Ovary (tissue), 9 donors: ENCODE results near the gene ACTL6B. TPM values are rescaled to one million over a fixed set of nuclear protein-coding genes. Genes with fewer than 3 reads are reported as not detected.
"Not testable (repeated sequence)": the region's sequence is repeated elsewhere in the genome, so short reads cannot be mapped to it uniquely, and the experiment has no call there.

ENCODE experiments used
- DNase-seq, 5 donors: peaks; one replicate each; pipeline ENCODE4 v3.0.0-alpha.2; 2019 to 2020
- H3K27ac ChIP-seq, 2 donors: fragments of 200-600 bp; one replicate each; pipeline versions ENCODE4 v1.5.1 to v1.8.0; 2019 to 2022
- H3K27me3 ChIP-seq: fragments of 200-600 bp; one replicate; pipeline ENCODE4 v1.8.0; 2022
- H3K36me3 ChIP-seq: fragments of 200-600 bp; sonication (generic); one replicate; pipeline ENCODE4 v1.5.1; 2019
- H3K4me1 ChIP-seq: one replicate; pipeline ENCODE4 v1.8.1; 2013; ENCODE audit warnings: mild to moderate bottlenecking, moderate library complexity; ENCODE audit not compliant: insufficient read depth
- H3K4me3 ChIP-seq: fragments of 200-600 bp; sonication (generic); one replicate; pipeline ENCODE4 v1.5.1; 2017
- H3K9me3 ChIP-seq, 2 donors: fragments of 200-600 bp in 1 of 2; sonication (generic) in 1 of 2; one replicate each; pipeline versions ENCODE4 v1.5.1 to v1.8.1; 2013 to 2019; ENCODE audit warnings: mild to moderate bottlenecking in 1 of 2, moderate library complexity in 1 of 2
- CTCF ChIP-seq, 3 donors: fragments of 450-650 bp in 2 of 3; fragments of 200-600 bp in 1 of 3; IDR thresholded peaks; one replicate each; pipeline versions ENCODE4 v1.5.1 to v1.8.0; 2016 to 2022; ENCODE audit warnings: antibody characterized with exemption in 3 of 3, mild to moderate bottlenecking in 1 of 3
- EP300 ChIP-seq: sonication (generic); formaldehyde crosslinking; IDR thresholded peaks from one replicate; pipeline ENCODE4 v1.6.1; 2017; ENCODE audit warnings: antibody characterized with exemption
- POLR2A ChIP-seq: fragments of 450-650 bp; IDR thresholded peaks from one replicate; pipeline ENCODE4 v1.6.1; 2017; ENCODE audit warnings: antibody characterized with exemption, mild to moderate bottlenecking, moderate library complexity
- WGBS, 3 donors: extraction: QIAGEN DNeasy Blood & Tissue Kit in 1 of 3; methylation state at CpG; one replicate each; pipeline versions ENCODE4 v1.1.5 to v1.1.7; 2013 to 2017; 5-methylcytosine and 5-hydroxymethylcytosine counted together
- intact Hi-C, 4 donors: fragments of 100-400 bp; cut with DNase I; formaldehyde crosslinking; loops; one replicate each; pipeline versions ENCODE4 v1.11.0 to v1.15.1; 2022 to 2023
- polyA plus RNA-seq, 2 donors: library from polyadenylated mRNA; stranded (reverse); fragments of 200-250 nt in 1 of 2; fragments of 350-450 nt in 1 of 2; fragmentation: Illumina TruSeq in 1 of 2; extraction: RNeasy Lipid Tissue Mini Kit (QIAGEN cat#74804) in 1 of 2; gene quantifications; one replicate each; pipeline ENCODE4 v1.2.3, GENCODE V29; 2013 to 2014
- total RNA-seq, 7 donors: library from RNA; depleted of rRNA in 2 of 7; stranded (reverse); fragments of >200 nt in 2 of 7; fragmentation: NEBNext Ultra II Directional in 3 of 7; extraction: Animal tissue kit (Norgen Biotek cat#: 25700) in 3 of 7; gene quantifications; one replicate each; pipeline versions ENCODE4 v1.1.0 to v1.2.4, GENCODE V29; 2016 to 2023
- donor health status: DM: no; HTN: no; CAD: no; lungs with moderate emphysema.
- donor health status: DM: no; HTN: no; CAD: no.
- donor health status: Bipolar disorder and iron deficiency.
- donor health status: DM: yes; HTN: yes; CAD: no.
- donor health status: DM: no; HTN: no; CAD: no.
- donor health status: DM: yes; HTN: yes; CAD: no.

Gene ACTL6B
- total and polyA plus RNA-seq, 9 donors: not detected

GRCh38 chr7:100667331-100668068 is 11.3 kb upstream of the ACTL6B start:
- 76 to 78% (median 76%) methylated on average over 16 of the region's 16 CpGs for WGBS, 3 donors
- H3K4me3 ChIP-seq: no peak overlapping the region
- no peak for DNase-seq
- TF ChIP-seq EP300: no peak
- no peaks in the 10 kb centered on the region for H3K27me3 ChIP-seq
- no peak overlapping the region for H3K27ac ChIP-seq
- no peaks in the 10 kb centered on the region for H3K9me3 ChIP-seq
- no peaks in the 10 kb centered on the region for H3K36me3 ChIP-seq
- intact Hi-C loops: no loop called here
- H3K4me1 ChIP-seq: no peaks in the 10 kb centered on the region

GRCh38 chr7:100665168-100665726 is 9.0 kb upstream of the ACTL6B start:
- Histone ChIP-seq H3K9me3 (no peaks in the 10 kb centered on the region), H3K36me3 (no peaks in the 10 kb centered on the region), H3K4me3 (no peak overlapping the region), H3K4me1 (no peaks in the 10 kb centered on the region), H3K27me3 (no peaks in the 10 kb centered on the region), H3K27ac (no peak overlapping the region)
- intact Hi-C loops: no loop called here
- TF ChIP-seq EP300 (no peak), POLR2A (no peak), CTCF (IDR thresholded peaks at IDR 0.05) (no peak)
- no peak for DNase-seq
- 90 to 92% (median 91%) methylated on average over 5 of the region's 5 CpGs for WGBS, 3 donors

- 72 to 81% (median 75%) methylated on average over 12 of the region's 12 CpGs for WGBS, 3 donors
- intact Hi-C loops, DNase-seq: not testable (repeated sequence)
Observed at GRCh38 chr7:100662194-100662776, 6.0 kb upstream of the ACTL6B start.

GRCh38 chr7:100654908-100655831 is 1.1 kb downstream of the ACTL6B start:
- H3K36me3 ChIP-seq: no peaks in the 10 kb centered on the region
- no peaks in the 10 kb centered on the region for H3K27me3 ChIP-seq
- H3K4me3 ChIP-seq: no peak overlapping the region
- H3K4me1 ChIP-seq: no peaks in the 10 kb centered on the region
- intact Hi-C loops: loop anchor here in 1 of 4 donors (10.0 kb wide), 1 partner anchor 50 kb away; the partner anchor contains the start of gene POP7
- no peak for DNase-seq
- WGBS, 3 donors: 48 to 53% (median 53%) methylated on average over 25 of the region's 25 CpGs
- H3K9me3 ChIP-seq: no peaks in the 10 kb centered on the region
- TF ChIP-seq POLR2A (no peak), CTCF (IDR thresholded peaks at IDR 0.05) (no peak), EP300 (no peak)
- no peak overlapping the region for H3K27ac ChIP-seq

More at GRCh38 chr7:100662194-100662776, 6.0 kb upstream of the ACTL6B start:
- not testable (repeated sequence) for H3K9me3 ChIP-seq, H3K36me3 ChIP-seq, H3K27me3 ChIP-seq, H3K27ac ChIP-seq, H3K4me1 ChIP-seq, H3K4me3 ChIP-seq

- TF ChIP-seq CTCF (IDR thresholded peaks at IDR 0.05) (no peak), EP300 (no peak), POLR2A (no peak)
- Histone ChIP-seq H3K4me3 (no peak overlapping the region), H3K36me3 (no peaks in the 10 kb centered on the region), H3K27me3 (no peaks in the 10 kb centered on the region), H3K9me3 (no peaks in the 10 kb centered on the region), H3K27ac (no peak overlapping the region), H3K4me1 (no peaks in the 10 kb centered on the region)
- WGBS, 3 donors: 63 to 69% (median 68%) methylated on average over 15 of the region's 15 CpGs
- intact Hi-C loops: loop anchor here in 1 of 4 donors (10.0 kb wide), 1 partner anchor 55 kb away; the partner anchor contains the start of gene POP7
- DNase-seq: no peak
Observed at GRCh38 chr7:100649826-100650565, 6.3 kb downstream of the ACTL6B start.
